H1 (cell line): Measurements from ENCODE around the gene TRIM41.

ENCODE experiments used
- POLR2A ChIP-seq, 2 experiments: IDR thresholded peaks; 1 replicate in 1 of 2; 2 replicates in 1 of 2; pipeline ENCODE4 v1.6.1; 2011; ENCODE audit warnings: low read depth in 2 of 2, low read length in 2 of 2, mild to moderate bottlenecking in 2 of 2; ENCODE audit errors: control extremely low read depth in 1 of 2
- RAD21 ChIP-seq, 2 experiments: IDR thresholded peaks in 1 of 2; conservative IDR thresholded peaks in 1 of 2; 2 replicates each; pipeline ENCODE4 v1.6.1; 2011; ENCODE audit warnings: low read depth in 2 of 2, low read length in 2 of 2, improper control_type of control experiment in 1 of 2, inconsistent platforms in 1 of 2, mild to moderate bottlenecking in 1 of 2, moderate library complexity in 1 of 2
- RBBP5 ChIP-seq: IDR thresholded peaks from 2 replicates; pipeline ENCODE4 v1.7.1; 2012; ENCODE audit warnings: low read depth, mild to moderate bottlenecking, inconsistent platforms, low read length, moderate library complexity, borderline replicate concordance
- TF ChIP-seq, protein P1 (sequence below), 3 experiments: IDR thresholded peaks; 1 replicate in 2 of 3; 2 replicates in 1 of 3; pipeline versions ENCODE4 v1.5.1 to v1.6.1; 2011; ENCODE audit warnings: low read length in 3 of 3, mild to moderate bottlenecking in 3 of 3, inconsistent platforms in 2 of 3, low read depth in 1 of 3, moderate library complexity in 1 of 3; ENCODE audit not compliant: insufficient read depth in 1 of 3; ENCODE audit errors: control extremely low read depth in 1 of 3

DNA sequence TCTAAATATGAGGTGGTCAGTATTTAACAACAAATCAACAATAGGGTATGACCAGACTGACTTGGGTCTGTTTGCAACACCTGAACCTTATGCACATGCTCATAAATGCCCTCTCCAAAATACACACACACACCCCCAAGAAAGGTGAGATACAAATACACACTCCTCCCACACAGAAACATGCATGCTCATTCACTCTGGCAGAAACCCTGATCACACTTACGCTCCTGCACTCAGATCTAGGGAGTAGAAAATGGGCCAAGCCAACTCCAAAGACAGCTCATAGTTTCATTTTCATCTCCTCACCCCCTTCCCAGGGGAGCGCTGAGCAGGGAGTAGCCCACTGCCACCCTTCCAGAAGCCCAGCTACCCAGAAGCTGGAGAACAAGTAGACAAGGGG, 29.4 kb upstream of the TRIM41 start:
- TF ChIP-seq, protein P1, sequence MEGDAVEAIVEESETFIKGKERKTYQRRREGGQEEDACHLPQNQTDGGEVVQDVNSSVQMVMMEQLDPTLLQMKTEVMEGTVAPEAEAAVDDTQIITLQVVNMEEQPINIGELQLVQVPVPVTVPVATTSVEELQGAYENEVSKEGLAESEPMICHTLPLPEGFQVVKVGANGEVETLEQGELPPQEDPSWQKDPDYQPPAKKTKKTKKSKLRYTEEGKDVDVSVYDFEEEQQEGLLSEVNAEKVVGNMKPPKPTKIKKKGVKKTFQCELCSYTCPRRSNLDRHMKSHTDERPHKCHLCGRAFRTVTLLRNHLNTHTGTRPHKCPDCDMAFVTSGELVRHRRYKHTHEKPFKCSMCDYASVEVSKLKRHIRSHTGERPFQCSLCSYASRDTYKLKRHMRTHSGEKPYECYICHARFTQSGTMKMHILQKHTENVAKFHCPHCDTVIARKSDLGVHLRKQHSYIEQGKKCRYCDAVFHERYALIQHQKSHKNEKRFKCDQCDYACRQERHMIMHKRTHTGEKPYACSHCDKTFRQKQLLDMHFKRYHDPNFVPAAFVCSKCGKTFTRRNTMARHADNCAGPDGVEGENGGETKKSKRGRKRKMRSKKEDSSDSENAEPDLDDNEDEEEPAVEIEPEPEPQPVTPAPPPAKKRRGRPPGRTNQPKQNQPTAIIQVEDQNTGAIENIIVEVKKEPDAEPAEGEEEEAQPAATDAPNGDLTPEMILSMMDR (IDR thresholded peaks at IDR 0.05; ENCODE audit: control extremely low read depth in 1 of 3, insufficient read depth in 1 of 3, low read depth in 1 of 3, low read length in 3 of 3): no peak
- TF ChIP-seq RBBP5 (no peak), POLR2A (IDR thresholded peaks at IDR 0.05; ENCODE audit: control extremely low read depth in 1 of 2, low read depth in 2 of 2, low read length in 2 of 2) (no peak), RAD21 (IDR thresholded peaks at IDR 0.05 in 1 of 2, conservative IDR thresholded peaks at IDR 0.05 in 1 of 2; ENCODE audit: low read depth in 2 of 2, low read length in 2 of 2) (no peak)
